Right kidney (tissue), 1 donor: ENCODE results near the gene PRSS21.

Experiments
- DNase-seq: peaks from one replicate; pipeline ENCODE4 v3.0.0-alpha.2; 2016

Gene PRSS21

GRCh38 chr16:2825906-2826305 lies 8.9 kb downstream of the PRSS21 start:
- no peak for DNase-seq

DNA sequence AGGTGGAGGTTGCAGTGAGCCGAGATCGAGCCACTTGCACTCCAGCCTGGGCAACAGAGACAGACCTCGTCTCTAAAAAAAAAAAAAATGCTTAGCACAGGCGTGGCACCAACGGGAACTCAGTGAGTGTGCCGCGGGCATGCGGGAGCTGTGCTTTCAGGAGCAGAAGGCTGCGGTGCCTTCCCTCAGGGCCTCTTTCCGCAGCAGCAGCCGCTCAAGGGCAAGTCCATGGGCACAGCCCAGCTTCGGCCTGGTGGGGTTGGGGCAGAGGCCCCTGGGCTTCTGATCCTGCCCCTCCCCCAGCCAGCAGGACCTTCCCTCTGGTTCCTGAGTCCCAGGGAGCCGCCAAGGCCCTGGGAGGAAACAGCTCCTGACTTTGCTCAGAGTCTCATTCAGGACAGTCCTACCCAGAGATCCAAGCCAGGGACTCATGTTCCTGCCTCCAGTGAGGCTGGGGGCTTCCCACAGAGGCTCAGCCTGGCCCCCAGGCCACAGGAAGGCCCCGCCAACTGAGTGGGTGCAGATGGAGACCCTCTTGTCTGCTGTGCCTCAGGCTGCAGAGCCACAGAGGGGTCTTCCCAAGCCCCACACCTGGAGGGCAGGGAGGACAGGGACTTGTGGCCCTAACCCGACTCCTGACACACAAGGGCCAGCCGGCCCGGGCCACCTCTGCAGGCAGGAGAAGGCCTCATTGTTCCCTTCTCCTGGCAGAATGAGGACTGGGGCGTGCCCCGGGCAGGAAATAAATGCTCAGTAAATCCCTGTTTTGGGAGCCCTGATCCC lies 9.7 kb downstream of the PRSS21 start:
- no peak for DNase-seq

DNA sequence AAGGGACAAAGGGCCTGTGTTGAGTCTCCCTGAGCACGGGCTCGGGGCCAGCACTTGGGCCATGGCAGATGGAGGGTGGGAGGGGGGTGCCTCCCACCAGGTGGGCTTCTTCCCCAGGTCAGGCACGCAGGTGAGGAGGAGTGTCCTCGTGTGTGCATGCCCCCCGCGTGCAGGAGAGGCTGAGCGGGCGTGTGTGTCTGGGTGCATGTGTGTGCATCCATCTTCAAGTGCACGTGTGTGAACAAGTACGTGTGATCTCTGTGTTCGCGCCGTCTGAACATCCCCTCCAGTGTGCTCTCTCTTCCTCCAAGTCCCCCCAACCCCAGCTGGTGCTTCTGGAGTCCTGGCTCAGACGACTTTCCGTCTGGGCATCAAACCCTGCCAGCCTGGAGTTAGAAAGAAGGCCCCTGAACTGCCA lies 10.3 kb downstream of the PRSS21 start:
- no peak for DNase-seq

GRCh38 chr16:2827831-2828520 lies 10.9 kb downstream of the PRSS21 start:
- DNase-seq, result no peak

DNA sequence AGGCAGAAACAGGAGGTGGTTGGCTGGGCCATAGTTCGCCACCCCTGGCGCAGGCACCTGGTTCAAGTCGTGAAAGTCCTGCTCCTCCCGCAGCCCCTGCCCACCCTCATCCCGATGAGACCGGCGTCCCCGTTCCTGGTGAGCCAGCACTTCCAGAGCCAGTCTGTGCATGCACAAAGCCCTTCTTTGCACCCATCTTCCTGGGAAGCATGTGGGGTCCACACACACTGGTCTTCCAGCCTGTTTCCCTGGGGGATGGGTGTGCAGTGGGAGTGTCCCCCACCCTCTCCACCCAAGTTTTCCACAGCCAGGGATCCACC lies 11.4 kb downstream of the PRSS21 start:
- no peak for DNase-seq

GRCh38 chr16:2828876-2829430 lies 11.9 kb downstream of the PRSS21 start:
- no peak for DNase-seq

GRCh38 chr16:2829501-2830354 lies 12.7 kb downstream of the PRSS21 start, which contains the start of gene ZG16B:
TSS of gene ZG16B (plus strand) at chr16:2830303. CDS start at chr16:2830442, 139 bp downstream.
- no peak for DNase-seq

- no peak for DNase-seq
These were observed 13.3 kb downstream of the PRSS21 start for GRCh38 chr16:2830355-2830695.

- DNase-seq, result no peak
These were observed 14.2 kb downstream of the PRSS21 start for GRCh38 chr16:2831203-2831602.

DNA sequence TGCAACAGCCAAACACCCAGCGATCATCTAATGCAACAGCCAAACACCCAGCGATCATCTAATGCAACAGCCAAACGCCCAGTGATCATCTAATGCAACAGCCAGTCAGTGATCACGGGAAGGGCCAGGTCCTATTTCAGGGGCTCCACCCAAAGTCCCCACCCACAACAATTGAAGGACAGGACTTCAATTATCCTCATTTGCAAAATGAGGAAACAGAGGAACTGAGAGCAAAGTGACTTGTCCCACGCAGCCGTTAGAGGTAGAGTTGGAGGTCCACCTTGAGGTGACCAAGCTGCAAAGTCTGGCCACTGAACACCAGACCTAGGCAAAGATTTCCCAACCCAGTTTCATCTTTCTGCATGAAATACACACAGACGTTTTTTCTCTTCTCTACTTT lies 16.7 kb downstream of the PRSS21 start:
- DNase-seq, result no peak

DNA sequence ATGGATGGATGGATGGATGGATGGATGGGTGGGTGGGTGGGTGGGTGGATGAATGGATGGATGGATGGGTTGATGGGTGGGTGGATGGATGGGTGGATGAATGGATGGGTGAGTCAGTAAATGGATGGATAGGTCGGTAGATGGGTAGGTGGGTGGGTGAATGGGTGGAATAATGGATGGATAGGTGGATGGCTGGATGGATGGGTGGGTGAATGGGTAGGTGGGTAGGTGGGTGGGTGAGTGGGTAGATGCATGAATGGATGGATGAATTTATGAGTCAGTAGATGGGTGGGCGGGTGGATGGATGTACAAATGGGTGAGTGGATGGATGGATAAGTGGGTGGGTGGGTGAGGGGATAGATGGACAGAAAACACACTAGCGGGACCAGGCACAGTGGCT lies 17.9 kb downstream of the PRSS21 start:
- DNase-seq, result no peak

DNA sequence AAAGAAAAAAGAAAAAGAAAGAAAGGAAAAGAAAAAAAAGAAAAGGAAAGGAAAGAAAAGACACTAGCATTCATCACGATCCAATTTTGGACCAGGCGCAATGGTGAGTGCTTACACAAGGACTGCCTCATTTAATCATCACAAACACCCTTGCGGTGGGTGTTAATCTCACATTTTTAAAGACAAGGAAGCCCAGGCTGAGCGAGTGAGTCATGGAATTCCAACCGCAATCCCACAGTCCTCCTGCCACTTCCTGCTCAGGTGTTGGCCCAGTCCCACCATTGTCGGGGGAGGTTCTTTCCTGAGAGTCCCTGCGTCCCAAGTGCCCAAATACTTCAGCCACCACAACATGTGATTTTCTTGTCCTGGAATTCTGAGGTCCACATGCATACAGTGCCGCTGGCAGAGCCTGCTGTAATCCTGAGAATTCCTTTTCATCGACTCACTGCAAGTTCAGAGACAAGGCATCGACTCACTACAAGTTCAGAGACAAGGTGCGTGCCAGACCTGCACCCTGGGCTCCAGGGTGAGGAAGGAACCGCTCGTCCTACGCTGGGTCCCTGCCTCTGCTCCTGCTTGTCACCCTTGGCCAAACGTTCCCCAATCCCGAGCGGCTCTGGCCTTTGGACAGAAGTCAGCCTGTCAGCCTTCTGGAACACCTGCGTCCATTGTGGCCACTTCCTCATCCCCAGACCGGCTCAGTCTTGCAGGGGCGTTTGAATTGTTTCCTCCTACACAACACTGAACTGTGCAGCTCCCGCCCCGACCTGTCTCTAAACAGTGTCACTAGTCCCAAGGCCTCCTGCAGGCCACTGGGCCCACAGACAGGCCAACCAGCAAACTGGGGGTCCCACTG lies 18.8 kb downstream of the PRSS21 start:
- no peak for DNase-seq

DNA sequence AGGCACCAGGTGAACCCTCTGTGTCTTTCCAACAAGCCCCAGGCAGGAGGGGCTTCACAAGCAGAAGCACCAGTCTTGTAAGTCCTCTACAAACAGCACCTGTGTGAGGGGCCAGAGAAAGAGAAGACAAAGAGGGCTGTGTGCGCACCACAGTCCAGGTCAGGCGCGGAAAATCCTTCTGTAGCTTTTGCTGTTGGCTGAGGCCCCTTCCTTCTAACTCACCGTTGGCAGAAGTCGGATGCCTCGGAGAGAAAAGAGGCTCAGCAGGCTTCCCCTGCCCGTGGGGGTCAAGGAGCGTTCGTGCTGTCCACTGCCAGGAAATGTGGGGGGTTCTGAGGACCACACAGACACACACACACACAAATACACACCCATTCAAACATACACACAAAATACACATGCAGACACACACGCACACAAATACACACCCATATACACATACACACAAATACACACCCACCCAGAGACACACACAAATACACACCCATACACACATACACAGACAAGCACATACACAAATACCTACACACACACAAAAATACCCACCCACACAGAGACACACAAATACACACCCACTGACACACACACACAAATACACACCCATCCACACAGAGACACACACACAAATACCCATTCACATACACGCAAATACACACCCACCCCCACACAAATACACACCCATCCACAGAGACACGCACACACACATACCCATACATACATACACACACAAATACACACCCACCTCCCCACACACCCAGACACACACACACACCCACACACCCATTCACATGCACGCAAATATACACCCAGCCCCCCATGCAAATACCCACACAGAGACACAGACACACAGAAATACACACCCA lies 19.8 kb downstream of the PRSS21 start:
- DNase-seq, result no peak

GRCh38 chr16:2838928-2839327 lies 21.9 kb downstream of the PRSS21 start:
- DNase-seq, result peak; percentile 61

- no peak for DNase-seq
These were observed 22.8 kb downstream of the PRSS21 start for GRCh38 chr16:2839650-2840450.

GRCh38 chr16:2840914-2841313 lies 23.9 kb downstream of the PRSS21 start:
- no peak for DNase-seq

DNA sequence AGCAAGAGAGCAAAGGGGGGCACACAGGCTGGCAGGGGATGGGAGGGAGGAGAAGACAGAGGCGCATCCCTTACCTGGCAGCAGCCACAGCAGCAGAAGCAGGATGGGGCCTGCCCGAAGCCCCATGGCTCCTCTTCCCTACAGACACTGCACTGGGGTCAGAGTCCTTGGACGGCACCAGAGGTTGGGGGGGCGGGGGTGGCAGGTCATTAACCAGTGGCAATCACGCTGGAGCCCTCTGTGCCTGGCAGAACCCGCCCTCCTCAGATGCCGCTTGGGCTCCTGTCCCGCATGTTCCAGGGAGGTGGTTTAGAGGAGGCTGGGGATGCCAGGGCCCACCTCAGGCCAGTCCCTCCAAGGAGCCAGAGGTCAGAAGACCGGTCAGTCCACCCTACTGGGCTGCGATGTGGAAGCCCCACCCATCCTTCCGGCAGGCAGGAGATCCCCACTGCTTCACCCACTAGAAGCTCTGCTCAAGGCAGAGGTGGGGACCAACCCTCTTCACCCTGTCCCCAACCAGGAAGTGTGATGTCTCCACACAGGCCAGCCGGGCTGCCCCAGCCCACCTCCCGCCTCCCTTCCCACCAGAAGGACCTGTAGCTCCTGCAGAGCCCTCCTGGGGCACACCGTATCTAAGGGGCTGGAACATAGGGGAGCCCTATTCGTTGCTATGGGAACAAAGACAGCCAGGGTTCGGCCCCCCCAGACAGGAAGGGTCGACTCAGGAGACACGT lies 24.7 kb downstream of the PRSS21 start:
- DNase-seq, result no peak

GRCh38 chr16:2842340-2843000 lies 25.4 kb downstream of the PRSS21 start:
- DNase-seq, result no peak

DNA sequence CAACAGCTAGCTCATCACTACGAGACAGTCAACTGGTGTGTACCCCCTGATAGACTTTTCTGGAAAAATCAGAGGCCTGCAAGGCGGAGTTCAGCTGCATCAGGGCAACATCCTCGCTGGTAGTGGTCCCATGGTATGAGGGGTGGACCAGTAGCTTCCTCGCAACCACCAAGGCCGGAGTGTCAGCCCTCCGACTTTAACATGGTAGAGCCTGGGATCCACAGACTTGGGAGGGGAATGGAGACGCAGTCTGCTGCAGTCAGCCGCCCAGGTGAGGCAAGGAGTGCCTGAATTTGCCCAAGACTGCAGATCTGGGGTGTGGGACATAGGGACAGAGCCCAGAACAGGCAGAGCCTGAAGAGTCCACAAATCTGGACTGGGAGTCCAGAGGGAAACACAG lies 26.5 kb downstream of the PRSS21 start:
- no peak for DNase-seq
